NCI-H2171 (cell line): Measurements from ENCODE around the gene SLC35A1.

ENCODE experiments used
- DNase-seq: peaks from one replicate; lab custom pipeline; 2025; lab: John Stamatoyannopoulos, UW

SLC35A1 gene

DNA sequence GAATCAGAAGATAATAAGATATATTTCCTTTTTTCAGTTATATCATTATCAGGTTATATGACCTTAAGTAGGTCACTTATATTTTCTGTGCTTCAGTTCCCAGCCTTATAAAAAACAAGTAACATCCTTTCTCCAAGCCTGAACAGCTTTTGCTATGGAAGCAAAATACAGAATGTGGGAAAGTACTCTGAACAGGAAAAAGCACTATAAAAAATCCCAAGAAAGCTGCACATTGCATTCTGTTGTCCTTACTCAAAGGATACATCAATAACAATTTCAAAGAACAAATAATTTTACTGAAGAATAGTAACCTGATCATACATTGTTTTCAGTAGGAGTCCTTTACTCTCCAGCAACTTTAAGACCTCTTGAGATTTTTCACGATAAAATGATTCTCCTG, 56.4 kb downstream of the SLC35A1 start:
- DNase-seq: no peak

DNA sequence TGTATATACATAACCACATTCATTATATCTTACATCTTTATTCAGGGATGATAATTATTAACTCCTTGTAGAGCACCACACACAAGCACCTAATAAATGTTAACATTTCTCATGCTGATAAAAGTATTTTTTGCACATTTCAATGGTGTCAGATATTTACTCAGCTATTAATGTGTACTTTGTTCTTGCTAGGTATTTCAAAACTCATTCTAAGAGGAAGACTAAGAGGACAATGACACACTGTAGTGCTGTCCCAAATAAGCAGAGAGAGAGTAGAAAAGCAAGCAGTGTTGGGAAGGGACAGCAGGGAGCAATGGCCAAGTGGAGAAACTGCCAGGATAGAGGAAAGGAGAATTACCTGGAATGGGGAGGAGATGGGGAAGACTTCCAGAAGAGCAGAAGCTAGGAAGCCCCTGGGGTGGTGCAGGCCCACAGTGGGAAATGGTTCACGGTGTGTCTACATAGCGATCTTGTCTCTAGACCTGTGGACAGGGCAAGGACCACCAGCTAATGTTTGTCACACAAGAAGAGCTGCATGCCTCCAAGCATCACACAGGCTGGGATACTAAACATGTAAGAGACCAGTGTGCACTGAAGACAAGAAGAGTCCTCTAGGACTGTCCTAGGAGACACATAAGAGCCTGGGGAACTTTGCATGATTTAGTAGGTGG, 61.7 kb downstream of the SLC35A1 start:
- no peak for DNase-seq

DNA sequence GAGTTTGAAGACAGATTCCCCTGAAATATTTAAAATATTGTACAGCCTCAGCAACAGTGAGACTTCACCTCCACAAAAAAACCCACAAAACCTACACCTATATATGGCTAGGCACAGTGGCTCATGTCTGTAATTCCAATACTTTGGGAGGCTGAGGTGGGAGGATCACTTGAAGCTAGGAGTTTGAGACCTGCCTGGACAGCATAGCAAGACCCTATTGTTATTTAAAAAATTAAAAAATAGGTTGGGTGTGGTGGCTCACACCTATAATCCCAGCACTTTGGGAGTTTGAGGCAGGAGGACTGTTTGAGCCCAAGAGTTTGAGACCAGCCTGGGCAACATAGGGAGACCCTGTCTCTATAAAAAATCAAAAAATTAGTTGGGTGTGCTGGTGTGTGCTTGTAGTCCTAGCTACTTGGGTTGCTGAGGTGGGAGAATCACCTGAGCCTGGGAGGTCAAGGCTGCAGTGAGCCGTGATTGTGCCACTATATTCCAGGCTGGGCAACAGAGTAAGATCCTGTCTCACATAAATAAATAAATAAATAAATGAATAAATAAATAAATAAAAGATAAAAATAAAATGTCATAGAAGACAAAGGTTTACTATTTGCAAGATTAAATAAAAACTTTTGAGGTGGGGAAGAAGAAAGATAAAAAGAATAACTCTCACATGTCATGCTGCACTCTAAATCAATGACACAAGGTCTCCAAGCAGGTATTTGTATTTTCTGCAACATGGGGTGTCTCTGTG, 65.9 kb downstream of the SLC35A1 start:
- DNase-seq: no peak

DNA sequence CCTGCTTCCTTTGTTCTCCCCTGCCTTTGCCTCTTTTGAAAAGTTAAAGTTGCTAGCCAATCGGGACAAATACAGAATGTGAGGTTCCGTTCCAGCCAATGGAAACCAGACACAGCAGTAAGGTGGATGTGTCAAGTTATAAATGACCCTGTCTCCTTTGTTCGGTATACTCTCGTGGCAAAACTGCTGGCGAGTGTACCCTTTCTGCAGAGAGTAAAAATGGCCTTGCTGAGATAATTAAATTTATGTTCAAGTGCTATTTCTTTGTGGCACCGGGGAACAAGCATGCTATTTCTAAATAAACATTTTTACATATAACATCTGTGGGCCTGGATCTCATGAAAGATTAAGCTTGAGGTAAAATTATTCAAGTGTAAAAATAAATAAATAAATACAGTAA, 66.8 kb downstream of the SLC35A1 start:
- DNase-seq: no peak

DNA sequence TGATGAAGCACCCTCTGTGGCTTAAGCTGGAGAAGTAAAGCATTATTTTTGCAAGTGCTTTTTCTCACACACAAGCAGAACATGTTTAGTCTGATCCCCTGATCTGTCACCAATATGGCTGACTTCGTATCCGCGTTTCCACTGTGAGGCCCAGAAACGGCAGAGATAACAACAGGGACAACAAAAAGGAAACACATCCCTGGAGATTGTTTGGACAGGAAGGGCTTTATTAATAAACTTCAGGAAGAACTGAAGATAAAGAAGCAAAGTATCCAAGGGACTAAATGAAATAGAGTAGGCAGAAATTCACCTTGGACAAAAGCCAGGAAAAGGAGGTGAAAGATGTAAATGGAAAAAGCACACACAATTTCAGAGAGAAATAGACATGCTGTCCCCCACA, 67.8 kb downstream of the SLC35A1 start:
- no peak for DNase-seq

DNA sequence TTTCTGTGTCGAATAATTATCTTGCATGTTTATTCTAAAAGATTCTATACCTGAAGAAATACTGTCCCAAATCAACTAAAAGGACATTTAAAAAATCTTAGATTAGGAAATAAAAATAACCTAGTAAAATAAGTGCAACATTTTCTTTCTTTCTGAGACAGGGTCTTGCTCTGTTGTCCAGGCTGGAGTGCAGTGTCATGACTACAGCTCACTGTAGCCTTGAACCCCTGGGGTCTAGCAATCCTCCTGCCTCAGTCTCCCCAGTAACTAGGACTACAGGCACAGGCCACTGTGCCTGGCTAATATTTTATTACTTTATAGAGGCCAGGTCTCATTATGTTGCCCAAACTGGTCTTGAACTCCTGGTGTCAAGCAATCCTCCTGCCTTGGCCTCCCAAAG, 68.3 kb downstream of the SLC35A1 start:
- no peak for DNase-seq

DNA sequence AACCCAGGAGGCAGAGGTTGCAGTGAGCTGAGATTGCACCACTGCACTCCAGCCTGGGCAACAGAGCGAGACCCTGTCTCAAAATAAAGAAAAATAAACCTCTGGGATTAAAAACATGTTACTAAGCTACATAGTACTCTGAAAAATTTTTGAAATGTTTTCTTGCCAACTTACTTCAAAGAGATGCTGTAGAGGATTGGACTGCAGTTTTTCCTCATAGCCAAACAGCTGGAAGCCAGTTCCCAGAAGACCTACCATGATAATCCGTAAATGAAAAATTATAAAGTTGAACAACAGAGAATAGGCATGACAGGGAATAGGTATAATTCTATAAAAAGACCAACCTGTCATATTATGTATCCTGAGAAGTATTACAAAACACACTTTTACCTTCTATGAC, 69.0 kb downstream of the SLC35A1 start:
- DNase-seq: no peak

DNA sequence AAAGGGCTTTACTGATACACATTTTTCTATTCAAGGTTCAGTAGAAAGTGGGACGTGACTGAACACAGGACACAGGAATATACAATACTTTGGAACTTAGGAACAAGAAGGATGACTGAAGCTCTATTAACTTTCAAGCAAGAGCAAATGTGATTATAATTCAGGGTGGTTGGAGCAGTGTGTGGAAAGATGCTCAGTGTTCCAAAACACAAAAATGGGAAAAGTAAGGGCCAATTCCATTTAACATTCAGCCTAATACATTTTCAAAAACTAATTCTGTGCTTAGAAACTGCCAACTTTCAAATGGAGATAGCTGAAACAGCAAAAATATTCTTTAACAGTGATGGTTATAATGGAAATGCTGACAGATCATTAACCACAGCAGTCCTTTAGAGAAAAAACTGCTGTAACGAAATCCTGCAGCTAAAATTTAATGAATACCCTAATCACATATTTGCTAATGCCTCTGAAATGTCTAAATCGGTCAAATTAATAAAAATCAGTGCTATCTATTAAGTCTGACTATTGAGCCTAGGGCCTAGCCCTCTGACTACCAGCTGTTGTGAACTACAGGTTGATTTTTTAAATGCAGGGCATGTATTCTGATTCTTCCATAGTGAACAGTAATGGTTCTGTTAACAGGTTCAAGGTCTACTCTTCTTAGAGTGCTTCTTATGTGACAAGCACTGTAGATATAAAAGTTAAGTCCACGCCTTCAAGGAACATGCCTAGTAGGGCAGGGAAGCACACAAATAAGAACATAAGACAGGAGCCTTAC, 71.1 kb downstream of the SLC35A1 start:
- no peak for DNase-seq

DNA sequence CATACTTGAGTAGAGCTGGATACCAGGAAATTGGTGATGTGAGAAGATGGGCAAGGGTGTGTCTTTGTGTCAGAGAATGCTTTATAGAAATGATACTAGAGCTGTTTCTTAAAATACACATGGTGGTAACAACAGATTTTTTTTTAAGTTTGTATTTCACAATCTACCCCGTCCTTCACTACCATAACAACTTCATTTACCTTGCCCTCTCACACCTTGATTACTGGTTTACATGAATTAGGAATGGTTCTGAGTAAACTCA, 71.6 kb downstream of the SLC35A1 start:
- DNase-seq: no peak

DNA sequence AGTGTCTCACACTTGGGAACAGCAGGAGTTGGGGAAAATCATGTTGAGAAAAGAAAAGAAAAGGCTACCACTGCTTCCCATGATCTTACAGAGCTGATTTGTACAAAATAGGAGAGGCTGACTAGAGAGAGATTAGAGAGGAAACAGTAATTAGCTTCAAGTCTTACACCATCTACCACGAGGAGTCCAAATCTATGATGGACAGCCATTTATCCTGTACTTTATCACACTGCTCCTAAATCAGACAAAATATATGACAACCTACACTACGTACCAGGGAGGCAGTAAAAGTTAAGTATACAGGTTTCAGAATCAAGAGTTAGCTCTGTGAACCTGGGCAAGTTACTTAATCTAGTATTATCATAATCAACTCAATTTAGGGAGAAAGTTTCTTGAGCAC, 79.0 kb downstream of the SLC35A1 start:
- no peak for DNase-seq

DNA sequence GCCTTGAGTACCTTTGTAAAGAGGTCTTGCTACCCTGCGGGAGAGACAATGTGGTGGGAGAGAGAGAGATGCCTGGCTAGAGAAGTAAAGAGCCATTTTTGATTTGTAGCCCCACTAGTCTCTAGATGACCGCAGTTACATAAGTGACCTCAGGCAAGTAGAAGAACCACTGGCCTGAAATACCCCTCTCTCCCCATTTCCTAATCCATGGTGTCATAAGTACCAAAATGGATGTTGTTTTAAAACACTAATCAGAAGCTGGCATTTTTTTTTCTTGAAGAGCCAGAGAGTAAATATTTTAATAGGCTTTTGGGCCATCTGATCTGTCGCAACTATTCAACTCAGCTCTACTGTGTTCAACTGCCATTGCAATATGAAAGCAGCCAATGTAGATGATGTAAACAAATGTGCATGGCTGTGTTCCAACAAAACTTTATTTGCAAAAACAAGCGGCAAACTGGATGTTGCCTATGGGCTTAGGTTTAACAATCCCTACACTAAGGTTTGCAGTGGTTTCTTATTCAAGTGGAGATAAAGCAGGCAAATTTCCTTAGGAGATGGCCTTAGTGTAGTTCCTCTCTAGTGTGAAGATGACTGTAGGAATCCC, 80.5 kb downstream of the SLC35A1 start:
- DNase-seq: no peak

DNA sequence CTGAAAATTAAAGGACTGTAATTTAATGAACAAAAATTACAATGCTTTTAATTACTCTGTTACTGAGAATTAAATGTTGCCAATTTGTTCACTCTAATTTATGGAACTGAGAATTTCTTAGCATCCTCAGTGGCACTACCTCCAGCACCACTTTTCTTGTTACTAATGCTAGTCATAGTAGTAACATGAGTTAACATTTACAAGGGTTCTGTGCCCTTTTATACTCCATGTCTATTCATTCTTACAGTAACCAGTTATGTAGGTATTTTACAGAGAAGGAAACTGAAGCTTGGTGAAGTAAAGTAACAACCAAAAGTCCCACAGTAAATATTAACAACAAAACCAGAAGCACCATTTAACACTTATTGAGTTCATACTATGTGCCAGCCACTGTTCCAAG, 82.7 kb downstream of the SLC35A1 start:
- DNase-seq: no peak

DNA sequence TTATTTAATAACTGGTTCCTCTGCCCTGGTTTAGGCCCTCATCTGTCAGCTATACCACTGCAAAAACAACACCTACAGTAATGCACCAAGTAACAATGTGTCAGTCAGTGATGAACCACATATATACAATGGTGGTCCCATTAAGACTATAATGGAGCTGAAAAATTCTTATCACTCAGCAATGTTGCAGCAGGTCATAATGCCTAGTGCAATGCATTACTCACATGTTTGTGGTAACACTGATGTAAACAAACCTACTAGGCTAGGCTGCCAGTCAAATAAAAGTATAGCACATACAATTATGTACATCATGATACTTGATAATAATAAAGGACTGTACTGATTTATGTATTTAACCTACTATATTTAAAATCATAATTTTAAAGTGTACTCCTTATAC, 85.7 kb downstream of the SLC35A1 start:
- no peak for DNase-seq

DNA sequence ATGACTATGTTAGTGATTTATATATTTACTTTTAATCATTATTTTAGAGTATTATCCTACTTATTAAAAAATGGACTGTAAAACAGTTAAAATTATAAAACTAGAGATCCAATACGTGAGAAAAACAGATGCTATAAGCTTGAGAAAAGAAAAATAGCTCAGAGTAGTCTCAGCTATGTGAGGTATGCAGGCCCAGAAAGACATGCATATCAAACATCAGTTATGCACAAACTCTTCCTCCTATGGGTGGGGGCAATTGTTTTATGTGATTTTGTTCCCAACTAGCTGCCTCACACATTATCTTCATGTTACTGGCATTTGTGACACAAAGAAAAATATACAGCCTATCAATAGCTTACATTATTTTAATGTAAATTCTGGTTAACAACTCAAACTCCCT, 88.2 kb downstream of the SLC35A1 start:
- no peak for DNase-seq
